H1 (cell line): ENCODE results near the gene CAMK2G. TPM values are rescaled to one million over a fixed set of nuclear protein-coding genes. Genes with fewer than 3 reads are reported as not detected.

Experiments used
- CTCF ChIA-PET: fragments of 300-600 bp; sonication (Branson Sonifier 250); formaldehyde crosslinking; loops from one replicate; lab custom pipeline; 2021; ENCODE audit not compliant: partially characterized antibody; lab: Charles Lee
- POLR2A ChIA-PET: fragments of 300-600 bp; sonication (Branson Sonifier 250); formaldehyde crosslinking; loops from one replicate; lab custom pipeline; 2021; ENCODE audit warnings: inconsistent platforms; ENCODE audit not compliant: partially characterized antibody; lab: Charles Lee
- DNase-seq, 2 experiments: peaks; one replicate each; pipeline versions ENCODE4 v3.0.0 to v3.0.0-alpha.2; 2010 to 2022; ENCODE audit warnings: low spot score in 2 of 2, low read depth in 1 of 2, mixed read lengths in 1 of 2
- FAIRE-seq: peaks from 2 replicates; lab custom pipeline; 2011; peaks lifted over from hg19 to GRCh38; lab: Jason Lieb, UNC
- H2AFZ ChIP-seq: 2 replicates; pipeline ENCODE4 v1.8.1; 2012; ENCODE audit warnings: low read length, inconsistent platforms
- H2AK5ac ChIP-seq: 2 replicates; pipeline ENCODE4 v1.6.1; 2013; ENCODE audit warnings: low read depth, low read length
- H2BK120ac ChIP-seq: replicated peaks from 2 replicates; pipeline ENCODE3; 2013; ENCODE audit warnings: low read depth, low read length, inconsistent platforms
- H2BK12ac ChIP-seq: 2 replicates; pipeline ENCODE4 v1.6.1; 2013; ENCODE audit warnings: low read depth, low read length
- H2BK15ac ChIP-seq: 2 replicates; pipeline ENCODE4 v1.6.1; 2013; ENCODE audit warnings: low read length
- H2BK20ac ChIP-seq: 2 replicates; pipeline ENCODE4 v1.6.1; 2013; ENCODE audit warnings: low read length
- H2BK5ac ChIP-seq: 2 replicates; pipeline ENCODE4 v1.6.1; 2013; ENCODE audit warnings: low read depth, low read length
- H3K14ac ChIP-seq: 2 replicates; pipeline ENCODE4 v1.6.1; 2013; ENCODE audit warnings: inconsistent platforms; ENCODE audit not compliant: insufficient read length
- H3K18ac ChIP-seq: 2 replicates; pipeline ENCODE4 v1.6.1; 2013; ENCODE audit warnings: low read length; ENCODE audit errors: extremely low read depth
- H3K23ac ChIP-seq: 2 replicates; pipeline ENCODE4 v1.6.1; 2013; ENCODE audit warnings: inconsistent platforms; ENCODE audit not compliant: insufficient read length
- H3K23me2 ChIP-seq: 2 replicates; pipeline ENCODE4 v1.6.1; 2013; ENCODE audit warnings: low read depth, low read length
- H3K27ac ChIP-seq: 2 replicates; pipeline ENCODE4 v1.6.1; 2011; ENCODE audit warnings: low read depth, low read length, inconsistent platforms
- H3K27me3 ChIP-seq, 4 experiments: replicated peaks in 1 of 4; 1 replicate in 1 of 4; 2 replicates in 3 of 4; pipeline versions ENCODE4 v1.6.1 to v1.8.1; 2011 to 2013; ENCODE audit warnings: low read length in 3 of 4, mild to moderate bottlenecking in 3 of 4, inconsistent platforms in 2 of 4, mixed read lengths in 2 of 4, moderate library complexity in 1 of 4; ENCODE audit not compliant: control insufficient read depth in 3 of 4, insufficient read depth in 3 of 4; ENCODE audit errors: extremely low read depth in 1 of 4
- H3K36me3 ChIP-seq, 4 experiments: 2 replicates each; pipeline versions ENCODE4 v1.6.1 to v1.8.1; 2011 to 2013; ENCODE audit warnings: mild to moderate bottlenecking in 4 of 4, low read length in 3 of 4, moderate library complexity in 2 of 4, control low read depth in 1 of 4, inconsistent platforms in 1 of 4; ENCODE audit not compliant: insufficient read depth in 4 of 4, control insufficient read depth in 2 of 4
- H3K4ac ChIP-seq: replicated peaks from 2 replicates; pipeline ENCODE3; 2013; ENCODE audit warnings: low read length, low read depth, mixed read lengths, inconsistent platforms; ENCODE audit not compliant: insufficient read length
- H3K4me1 ChIP-seq, 4 experiments: replicated peaks in 1 of 4; 1 replicate in 1 of 4; 2 replicates in 3 of 4; pipeline versions ENCODE4 v1.6.1 to v1.8.1; 2011 to 2013; ENCODE audit warnings: low read length in 3 of 4, inconsistent platforms in 2 of 4, mixed read lengths in 1 of 4; ENCODE audit not compliant: insufficient read depth in 4 of 4, control insufficient read depth in 3 of 4
- H3K4me2 ChIP-seq, 2 experiments: 2 replicates each; pipeline versions ENCODE4 v1.6.1 to v1.8.1; 2011 to 2013; ENCODE audit warnings: low read depth in 2 of 2, low read length in 2 of 2, control low read depth in 1 of 2, inconsistent platforms in 1 of 2, mild to moderate bottlenecking in 1 of 2; ENCODE audit not compliant: insufficient read depth in 1 of 2
- H3K4me3 ChIP-seq, 4 experiments: fragments of 200-600, 300-600 bp in 1 of 4; sonication (generic), shearing (Covaris generic), sonication (Bioruptor Twin) in 1 of 4; 2 replicates each; pipeline versions ENCODE4 v1.5.1 to v1.8.1; 2011 to 2016; ENCODE audit warnings: low read length in 4 of 4, low read depth in 3 of 4, control low read depth in 2 of 4, inconsistent platforms in 2 of 4, mild to moderate bottlenecking in 2 of 4, mixed read lengths in 1 of 4, moderate library complexity in 1 of 4; ENCODE audit not compliant: insufficient read depth in 2 of 4; ENCODE audit errors: extremely low read depth in 1 of 4
- H3K56ac ChIP-seq: replicated peaks from 2 replicates; pipeline ENCODE3; 2013; ENCODE audit warnings: low read depth, mild to moderate bottlenecking, mixed read lengths, low read length, inconsistent platforms; ENCODE audit not compliant: insufficient read length
- H3K79me1 ChIP-seq: 2 replicates; pipeline ENCODE4 v1.6.1; 2013; ENCODE audit warnings: low read depth, low read length, control low read depth
- H3K79me2 ChIP-seq, 2 experiments: 2 replicates each; pipeline versions ENCODE4 v1.6.1 to v1.8.1; 2012 to 2013; ENCODE audit warnings: low read length in 2 of 2, mild to moderate bottlenecking in 2 of 2, inconsistent platforms in 1 of 2; ENCODE audit not compliant: insufficient read depth in 2 of 2, control insufficient read depth in 1 of 2
- H3K9ac ChIP-seq, 4 experiments: replicated peaks in 1 of 4; 1 replicate in 1 of 4; 2 replicates in 3 of 4; pipeline versions ENCODE4 v1.6.1 to v1.8.1; 2011 to 2013; ENCODE audit warnings: low read depth in 3 of 4, low read length in 3 of 4, control low read depth in 2 of 4, mild to moderate bottlenecking in 2 of 4, moderate library complexity in 2 of 4, inconsistent platforms in 1 of 4; ENCODE audit errors: extremely low read depth in 1 of 4
- H3K9me3 ChIP-seq, 2 experiments: 2 replicates each; pipeline versions ENCODE4 v1.6.1 to v1.8.1; 2012 to 2013; ENCODE audit warnings: mild to moderate bottlenecking in 2 of 2, moderate library complexity in 2 of 2, control low read depth in 1 of 2, inconsistent platforms in 1 of 2, low read depth in 1 of 2, low read length in 1 of 2, mixed read lengths in 1 of 2; ENCODE audit not compliant: insufficient read depth in 2 of 2
- H4K20me1 ChIP-seq, 2 experiments: replicated peaks in 1 of 2; 2 replicates each; pipeline versions ENCODE3 to v1.8.1; 2011 to 2013; ENCODE audit warnings: inconsistent platforms in 2 of 2, low read length in 2 of 2, mild to moderate bottlenecking in 1 of 2; ENCODE audit not compliant: insufficient read depth in 2 of 2, control insufficient read depth in 1 of 2
- H4K5ac ChIP-seq: 2 replicates; pipeline ENCODE4 v1.6.1; 2013; ENCODE audit warnings: low read length, low read depth, mixed read lengths, inconsistent platforms; ENCODE audit not compliant: insufficient read length
- H4K8ac ChIP-seq: 2 replicates; pipeline ENCODE4 v1.8.0; 2013; ENCODE audit warnings: mild to moderate bottlenecking, moderate library complexity, low read length, inconsistent platforms; ENCODE audit not compliant: insufficient read depth; ENCODE audit errors: extremely low read depth
- H4K91ac ChIP-seq: replicated peaks from 2 replicates; pipeline ENCODE3; 2013; ENCODE audit warnings: low read length, mixed read lengths, inconsistent platforms; ENCODE audit not compliant: insufficient read length
- CBX5 ChIP-seq: fragments of 300-800, 300-1000 bp; sonication (generic); IDR thresholded peaks from 2 replicates; pipeline ENCODE4 v1.7.1; 2016; ENCODE audit warnings: antibody characterized with exemption, low read length, low read depth
- CHD2 ChIP-seq: IDR thresholded peaks from 2 replicates; pipeline ENCODE4 v1.6.1; 2012; ENCODE audit warnings: low read length, improper control_type of control experiment
- RNF2 ChIP-seq: fragments of 200-900, 300-1000 bp; sonication (generic); IDR thresholded peaks from 2 replicates; pipeline ENCODE4 v1.7.1; 2016; ENCODE audit warnings: borderline replicate concordance, low read depth, mild to moderate bottlenecking, antibody characterized with exemption, low read length; ENCODE audit not compliant: poor library complexity, severe bottlenecking; ENCODE audit errors: missing control alignments
- WGBS, 2 experiments: shearing (Covaris generic) in 1 of 2; methylation state at CpG; one replicate each; pipeline versions ENCODE4 v1.1.6 to v1.1.7; 2013 to 2015; ENCODE audit warnings: low lambda C conversion rate in 2 of 2, mixed read lengths in 2 of 2, inconsistent platforms in 1 of 2, low coverage in 1 of 2, missing lambda C conversion rate in 1 of 2; ENCODE audit not compliant: insufficient replicate concordance in 2 of 2, insufficient coverage in 1 of 2, insufficient read length in 1 of 2; ENCODE audit errors: extremely low coverage in 1 of 2, missing lambda C conversion rate in 1 of 2; 5-methylcytosine and 5-hydroxymethylcytosine counted together
- polyA plus RNA-seq, 7 experiments: library from polyadenylated mRNA; depleted of rRNA in 3 of 7; stranded (reverse) in 5 of 7; unstranded in 2 of 7; fragments of >200 nt in 5 of 7; fragments of 200-250 nt in 2 of 7; gene quantifications; 1 replicate in 5 of 7; 2 replicates in 1 of 7; 4 replicates in 1 of 7; pipeline versions ENCODE4 v1.2.1 to v1.2.3, GENCODE V29; 2011 to 2013; ENCODE audit warnings: missing spikeins in 2 of 7, mixed read lengths in 2 of 7
- total RNA-seq: library from RNA; stranded (reverse); fragmentation: NEBNext Ultra II Directional; extraction: Animal tissue kit (Norgen Biotek cat#: 25700); gene quantifications from 2 replicates; pipeline ENCODE4 v1.2.1, GENCODE V29; 2021
- TF ChIP-seq, protein P1 (sequence below): IDR thresholded peaks from 2 replicates; pipeline ENCODE4 v1.6.1; 2011; ENCODE audit warnings: low read depth, mild to moderate bottlenecking, low read length; ENCODE audit not compliant: insufficient read depth
- TF ChIP-seq, protein P2 (sequence below), 3 experiments: IDR thresholded peaks; 1 replicate in 2 of 3; 2 replicates in 1 of 3; pipeline versions ENCODE4 v1.5.1 to v1.6.1; 2011; ENCODE audit warnings: low read length in 3 of 3, mild to moderate bottlenecking in 3 of 3, inconsistent platforms in 2 of 3, low read depth in 1 of 3, moderate library complexity in 1 of 3; ENCODE audit not compliant: insufficient read depth in 1 of 3; ENCODE audit errors: control extremely low read depth in 1 of 3

The CAMK2G gene
- total and polyA plus RNA-seq, 2 of the 8 experiments (the other 6 are each of a cell fraction or from before 2014, with no cell fraction given): 28.9 to 31.7 TPM

DNA sequence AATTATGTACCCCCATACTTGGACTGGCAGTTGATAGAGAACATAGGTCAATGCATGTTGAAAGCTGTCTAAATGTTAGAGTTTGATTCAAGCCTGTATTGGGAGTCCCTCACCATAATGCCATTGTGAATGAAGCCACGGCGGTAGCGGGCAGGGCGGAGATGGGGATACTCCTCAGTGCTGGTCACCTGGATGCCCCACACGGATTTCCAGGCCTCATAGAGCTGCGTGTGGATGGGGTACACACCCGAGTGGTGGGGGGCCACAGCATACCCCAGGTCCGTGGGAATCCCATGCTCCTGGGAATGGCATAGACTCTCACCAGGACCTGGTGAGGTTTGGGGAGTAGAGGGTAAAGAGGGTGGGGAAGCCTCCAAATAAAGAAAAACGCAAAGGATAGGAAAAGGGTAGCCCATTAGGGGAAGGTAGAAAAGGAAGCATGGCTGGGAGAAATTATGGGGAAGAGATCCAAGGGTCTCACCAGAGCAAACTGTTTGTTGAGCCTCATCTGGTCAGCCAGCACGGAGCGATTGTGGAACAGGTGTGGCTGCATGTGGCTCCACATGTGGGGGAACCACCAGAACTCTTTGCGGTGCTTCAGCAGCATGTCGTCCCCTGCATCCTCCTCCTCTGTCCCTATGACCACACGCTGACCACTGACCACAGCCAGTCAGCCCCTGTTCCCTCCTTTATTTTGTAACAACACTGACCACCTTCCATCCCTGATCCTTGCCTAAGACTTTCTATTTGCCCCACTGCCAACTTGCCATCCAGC, 68.0 kb downstream of the CAMK2G start:
- POLR2A ChIA-PET: interaction anchor here (0.8 to 11.1 kb wide), 4 partner anchors 10 to 34 kb away, joined by 3 to 137 read pairs (median 3); a partner anchor contains a TSS
- CTCF ChIA-PET: interaction anchor here (0.8 to 1.2 kb wide), 3 partner anchors 9 to 96 kb away, joined by 3 to 4 read pairs (median 4); no protein-coding TSS in a partner anchor
- no peaks in the 10 kb centered on the region; the same call in 1 of the 2 replicates for H3K23me2 ChIP-seq
- no peaks in the 10 kb centered on the region for H3K9me3 ChIP-seq
- H3K36me3 ChIP-seq: peaks cover 6 to 28% (median 24%) of the 10 kb centered on the region in 4 experiments; a peak in 7 of 8 replicates
- WGBS, 2 experiments: 97% methylated on average over 14 of the region's 14 CpGs; no CpG with 5 or more reads in 1 of the 2 experiments
- H2BK5ac ChIP-seq: no peak overlapping the region
- H4K5ac ChIP-seq: no peak overlapping the region
- H3K56ac ChIP-seq: no peak overlapping the region
- no peak overlapping the region for H3K14ac ChIP-seq
- H3K18ac ChIP-seq: no peak overlapping the region
- H3K9ac ChIP-seq: no peak overlapping the region
- H2BK120ac ChIP-seq: no peak overlapping the region
- peaks cover 0 to 4% (median 2%) of the 10 kb centered on the region in 4 experiments; a peak in 3 of 7 replicates for H3K4me1 ChIP-seq
- FAIRE-seq: no peak
- H3K27me3 ChIP-seq: no peaks in the 10 kb centered on the region
- H3K27ac ChIP-seq: no peak overlapping the region
- H3K23ac ChIP-seq: no peak overlapping the region
- H2AK5ac ChIP-seq: no peak overlapping the region
- H2BK15ac ChIP-seq: no peak overlapping the region
- H2AFZ ChIP-seq: no peak overlapping the region
- H3K79me1 ChIP-seq: 0 out of 2 replicates have a peak, but pooled peaks cover 4% of the 10 kb centered on the region
- no peak overlapping the region for H3K4me3 ChIP-seq
- no peak for DNase-seq
- H4K91ac ChIP-seq: no peak overlapping the region
- no peak overlapping the region for H3K4me2 ChIP-seq
- H3K79me2 ChIP-seq: no peaks in the 10 kb centered on the region
- H2BK20ac ChIP-seq: no peak overlapping the region
- no peak overlapping the region for H2BK12ac ChIP-seq
- no peak overlapping the region for H3K4ac ChIP-seq
- H4K8ac ChIP-seq: no peak overlapping the region; the same call in 1 of the 2 replicates
- H4K20me1 ChIP-seq: peaks cover 0 to 12% of the 10 kb centered on the region in 2 experiments
- no peak for TF ChIP-seq CBX5
- TF ChIP-seq, protein P1, sequence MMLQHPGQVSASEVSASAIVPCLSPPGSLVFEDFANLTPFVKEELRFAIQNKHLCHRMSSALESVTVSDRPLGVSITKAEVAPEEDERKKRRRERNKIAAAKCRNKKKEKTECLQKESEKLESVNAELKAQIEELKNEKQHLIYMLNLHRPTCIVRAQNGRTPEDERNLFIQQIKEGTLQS: no peak
- TF ChIP-seq RNF2: no peak
- TF ChIP-seq CHD2: no peak
- TF ChIP-seq, protein P2, sequence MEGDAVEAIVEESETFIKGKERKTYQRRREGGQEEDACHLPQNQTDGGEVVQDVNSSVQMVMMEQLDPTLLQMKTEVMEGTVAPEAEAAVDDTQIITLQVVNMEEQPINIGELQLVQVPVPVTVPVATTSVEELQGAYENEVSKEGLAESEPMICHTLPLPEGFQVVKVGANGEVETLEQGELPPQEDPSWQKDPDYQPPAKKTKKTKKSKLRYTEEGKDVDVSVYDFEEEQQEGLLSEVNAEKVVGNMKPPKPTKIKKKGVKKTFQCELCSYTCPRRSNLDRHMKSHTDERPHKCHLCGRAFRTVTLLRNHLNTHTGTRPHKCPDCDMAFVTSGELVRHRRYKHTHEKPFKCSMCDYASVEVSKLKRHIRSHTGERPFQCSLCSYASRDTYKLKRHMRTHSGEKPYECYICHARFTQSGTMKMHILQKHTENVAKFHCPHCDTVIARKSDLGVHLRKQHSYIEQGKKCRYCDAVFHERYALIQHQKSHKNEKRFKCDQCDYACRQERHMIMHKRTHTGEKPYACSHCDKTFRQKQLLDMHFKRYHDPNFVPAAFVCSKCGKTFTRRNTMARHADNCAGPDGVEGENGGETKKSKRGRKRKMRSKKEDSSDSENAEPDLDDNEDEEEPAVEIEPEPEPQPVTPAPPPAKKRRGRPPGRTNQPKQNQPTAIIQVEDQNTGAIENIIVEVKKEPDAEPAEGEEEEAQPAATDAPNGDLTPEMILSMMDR (IDR thresholded peaks at IDR 0.05; ENCODE audit: control extremely low read depth in 1 of 3, insufficient read depth in 1 of 3, low read depth in 1 of 3, low read length in 3 of 3): no peak
